GM12878 (cell line): Measurements from ENCODE around the gene PCBP1. TPM values are rescaled to one million over a fixed set of nuclear protein-coding genes. Genes with fewer than 3 reads are reported as not detected.

ENCODE experiments used
- ATAC-seq: fragments of 200-7000 bp; cut with Tn5 transposase; 3 replicates; pipeline ENCODE4 v1.9.1; 2020; ENCODE audit warnings: mild to moderate bottlenecking, moderate library complexity
- BruUV-seq: library from RNA; stranded (reverse); fragments of 400-500 nt; replicated peaks from 2 replicates; lab custom pipeline; 2021; lab: Mats Ljungman, UMichigan
- CTCF ChIA-PET: fragments of 300-600 bp; sonication (Branson Sonifier 250); formaldehyde crosslinking; extraction: SDS; loops from one replicate; lab custom pipeline; 2021; ENCODE audit warnings: inconsistent platforms; lab: Yijun Ruan, JAX
- POLR2A ChIA-PET: fragments of 350-600 bp; formaldehyde crosslinking; extraction: SDS; loops from one replicate; lab custom pipeline; 2021; ENCODE audit warnings: inconsistent platforms; lab: Charles Lee
- RAD21 ChIA-PET: fragments of 300-600 bp; sonication (Branson Sonifier 250); formaldehyde crosslinking; loops from one replicate; lab custom pipeline; 2023; ENCODE audit warnings: antibody characterized with exemption; ENCODE audit not compliant: unreplicated experiment; lab: Charles Lee
- SMC1A ChIA-PET: fragments of 300-600 bp; sonication (Branson Sonifier 250); formaldehyde crosslinking; loops from one replicate; lab custom pipeline; 2023; ENCODE audit not compliant: unreplicated experiment, uncharacterized antibody; lab: Charles Lee
- DNase-seq: peaks from one replicate; pipeline ENCODE4 v3.0.0-alpha.2; 2011; ENCODE audit warnings: low read depth, low spot score
- FAIRE-seq: peaks from 3 replicates; lab custom pipeline; 2011; peaks lifted over from hg19 to GRCh38; lab: Jason Lieb, UNC
- H2AFZ ChIP-seq: 2 replicates; pipeline ENCODE4 v1.6.0; 2011; ENCODE audit warnings: low read depth, low read length, control low read depth; ENCODE audit not compliant: control insufficient read depth
- H3K27ac ChIP-seq: 2 replicates; pipeline ENCODE4 v1.5.1; 2011; ENCODE audit warnings: control low read depth; ENCODE audit not compliant: control insufficient read depth, insufficient read depth
- H3K27me3 ChIP-seq, 2 experiments: replicated peaks in 1 of 2; 2 replicates each; pipeline versions ENCODE4 v1.6.0 to v1.6.1; 2011; ENCODE audit warnings: low read length in 1 of 2; ENCODE audit not compliant: control insufficient read depth in 2 of 2, insufficient read depth in 2 of 2
- H3K36me3 ChIP-seq, 2 experiments: 2 replicates each; pipeline ENCODE4 v1.5.1; 2011; ENCODE audit warnings: low read length in 1 of 2; ENCODE audit not compliant: control insufficient read depth in 2 of 2, insufficient read depth in 2 of 2
- H3K4me1 ChIP-seq: 2 replicates; pipeline ENCODE4 v1.6.1; 2011; ENCODE audit warnings: mild to moderate bottlenecking, low read length, moderate library complexity, mixed read lengths; ENCODE audit not compliant: control insufficient read depth, insufficient read depth
- H3K4me2 ChIP-seq: 2 replicates; pipeline ENCODE4 v1.6.0; 2011; ENCODE audit warnings: control low read depth; ENCODE audit not compliant: control insufficient read depth, insufficient read depth
- H3K4me3 ChIP-seq: fragments of 200-600 bp; sonication (generic); 2 replicates; pipeline ENCODE4 v1.5.1; 2016
- H3K79me2 ChIP-seq: 2 replicates; pipeline ENCODE4 v1.6.0; 2011; ENCODE audit warnings: low read length; ENCODE audit not compliant: control insufficient read depth, insufficient read depth
- H3K9ac ChIP-seq: 2 replicates; pipeline ENCODE4 v1.8.0; 2011; ENCODE audit warnings: low read length, control low read depth, mixed read lengths; ENCODE audit not compliant: control insufficient read depth, insufficient read depth
- H3K9me3 ChIP-seq: replicated peaks from 3 replicates; pipeline ENCODE4 v1.5.1; 2011; ENCODE audit warnings: mild to moderate bottlenecking, low read length; ENCODE audit not compliant: control insufficient read depth, insufficient read depth
- H4K20me1 ChIP-seq: 2 replicates; pipeline ENCODE4 v1.6.0; 2011; ENCODE audit not compliant: control insufficient read depth, insufficient read depth
- BCL11A ChIP-seq: IDR thresholded peaks from 2 replicates; pipeline ENCODE4 v1.6.1; 2011; ENCODE audit warnings: low read depth, low read length
- CEBPB ChIP-seq, 2 experiments: fragments of 150-350 bp in 1 of 2; IDR thresholded peaks; 2 replicates each; pipeline ENCODE4 v1.6.1; 2012 to 2014; ENCODE audit warnings: low read depth in 2 of 2, low read length in 2 of 2, borderline replicate concordance in 1 of 2, inconsistent platforms in 1 of 2
- EED ChIP-seq: sonication (generic); IDR thresholded peaks from 2 replicates; pipeline ENCODE4 v1.6.1; 2016; ENCODE audit warnings: antibody characterized with exemption, low read depth
- ESRRA ChIP-seq: IDR thresholded peaks from 2 replicates; pipeline ENCODE4 v1.6.1; 2012; ENCODE audit warnings: mild to moderate bottlenecking, low read length, improper control_type of control experiment
- ETV6 ChIP-seq, 2 experiments: fragments of 450-650 bp in 1 of 2; IDR thresholded peaks in 1 of 2; conservative IDR thresholded peaks in 1 of 2; 2 replicates each; pipeline ENCODE4 v1.6.1; 2014; ENCODE audit warnings: antibody characterized with exemption in 1 of 2, borderline replicate concordance in 1 of 2, low read depth in 1 of 2, mild to moderate bottlenecking in 1 of 2, moderate library complexity in 1 of 2
- JUND ChIP-seq: IDR thresholded peaks from 2 replicates; pipeline ENCODE4 v1.6.1; 2012; ENCODE audit warnings: low read depth, mild to moderate bottlenecking, low read length, improper control_type of control experiment, moderate library complexity
- NFIC ChIP-seq: IDR thresholded peaks from 2 replicates; pipeline ENCODE4 v1.6.1; 2012; ENCODE audit warnings: low read depth, mild to moderate bottlenecking, inconsistent platforms, low read length, moderate library complexity
- RAD51 ChIP-seq: fragments of 450-650 bp; IDR thresholded peaks from 2 replicates; pipeline ENCODE4 v1.6.1; 2016; ENCODE audit warnings: moderate library complexity, mild to moderate bottlenecking, inconsistent platforms
- SIX5 ChIP-seq: IDR thresholded peaks from 2 replicates; pipeline ENCODE4 v1.6.1; 2011; ENCODE audit warnings: mild to moderate bottlenecking, low read depth, low read length, moderate library complexity; ENCODE audit not compliant: severe bottlenecking
- WRNIP1 ChIP-seq: IDR thresholded peaks from 2 replicates; pipeline ENCODE4 v1.6.1; 2011; ENCODE audit warnings: low read depth, low read length, improper control_type of control experiment, borderline replicate concordance
- ZNF274 ChIP-seq: IDR thresholded peaks from one replicate; pipeline ENCODE4 v1.8.0; 2011; ENCODE audit not compliant: insufficient read length, insufficient read depth
- ZNF384 ChIP-seq: IDR thresholded peaks from 2 replicates; pipeline ENCODE4 v1.6.1; 2012; ENCODE audit warnings: low read depth, mild to moderate bottlenecking, low read length, improper control_type of control experiment, borderline replicate concordance
- whole genome bisulfite sequencing: methylation state at CpG from one replicate; pipeline ENCODE4 v1.1.6; 2016; ENCODE audit warnings: low lambda C conversion rate; ENCODE audit not compliant: insufficient replicate concordance, insufficient coverage; ENCODE audit errors: missing lambda C conversion rate; 5-methylcytosine and 5-hydroxymethylcytosine counted together
- in situ Hi-C: fragments of 300-500 bp; cut with MboI; formaldehyde crosslinking; loops from 9 replicates; pipeline ENCODE4 v1.14.3; 2018; ENCODE audit warnings: mixed read lengths
- intact Hi-C: fragments of 100-400 bp; cut with micrococcal nuclease; formaldehyde crosslinking; loops from one replicate; pipeline ENCODE4 v1.14.2; 2022; ENCODE audit not compliant: unreplicated experiment
- polyA plus RNA-seq, 11 experiments: library from polyadenylated mRNA; depleted of rRNA in 4 of 11; unstranded in 6 of 11; stranded (reverse) in 5 of 11; fragments of >200 nt; fragmentation: Nextera tagmentation in 4 of 11; fragmentation: Illumina TruSeq in 1 of 11; extraction: Ambion mirVana in 4 of 11; extraction: Trizol in 1 of 11; gene quantifications; 1 replicate in 1 of 11; 2 replicates in 10 of 11; pipeline versions ENCODE4 v1.2.1 to v1.2.3, GENCODE V29; 2011 to 2016; ENCODE audit warnings: inconsistent platforms in 2 of 11, missing spikeins in 2 of 11, low read depth in 1 of 11
- total RNA-seq, 4 experiments: library from RNA; depleted of rRNA in 3 of 4; stranded (reverse); fragments of >200 nt in 3 of 4; fragmentation: Illumina TruSeq in 1 of 4; extraction: Trizol in 1 of 4; gene quantifications; 2 replicates each; pipeline versions ENCODE4 v1.2.1 to v1.2.3, GENCODE V29; 2013 to 2021
- TF ChIP-seq, protein P1 (sequence below): fragments of 450-650 bp; IDR thresholded peaks from 2 replicates; pipeline ENCODE4 v1.6.1; 2017; ENCODE audit warnings: mild to moderate bottlenecking, low read depth, inconsistent platforms; ENCODE audit not compliant: poor library complexity, severe bottlenecking
- TF ChIP-seq, protein P2 (sequence below): fragments of 450-650 bp; IDR thresholded peaks from 2 replicates; pipeline ENCODE4 v1.6.1; 2016; ENCODE audit warnings: mild to moderate bottlenecking
- TF ChIP-seq, protein P3 (sequence below): fragments of 450-650 bp; IDR thresholded peaks from 2 replicates; pipeline ENCODE4 v1.6.1; 2017; ENCODE audit warnings: mild to moderate bottlenecking, moderate library complexity

PCBP1 gene
- total and polyA plus RNA-seq, 10 of the 15 experiments (the other 5 are each of a cell fraction or from before 2014, with no cell fraction given) = 24.4 to 494 (median 130) TPM

DNA sequence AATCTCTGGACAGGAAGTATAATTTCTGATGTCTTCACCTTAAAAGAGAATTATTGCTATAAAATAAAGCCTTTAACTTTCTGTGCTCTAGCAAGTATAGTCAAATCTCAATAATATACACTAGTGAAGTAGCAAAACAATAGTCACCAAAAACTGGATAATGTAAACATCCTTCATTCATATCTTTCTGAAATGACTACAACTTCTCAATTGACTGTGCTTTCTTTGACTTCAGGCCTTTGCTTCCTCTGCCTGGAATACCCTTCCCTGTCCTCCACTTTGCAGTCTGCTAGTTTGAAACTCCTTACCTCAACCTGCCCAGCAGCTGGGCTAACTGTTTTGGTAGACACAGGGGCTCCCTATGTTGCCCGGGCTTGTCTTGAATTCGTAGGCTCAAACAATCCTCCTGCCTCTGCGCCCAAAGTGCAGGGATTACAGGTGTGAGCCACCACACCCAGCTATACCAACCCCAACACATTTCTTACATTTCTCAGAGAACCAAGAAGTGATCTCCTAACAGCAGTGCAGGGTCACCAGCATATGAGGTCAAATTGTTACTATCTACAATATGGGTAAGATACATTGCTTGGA, 6.6 kb upstream of the PCBP1 start (continued):
- TF ChIP-seq, protein P1, sequence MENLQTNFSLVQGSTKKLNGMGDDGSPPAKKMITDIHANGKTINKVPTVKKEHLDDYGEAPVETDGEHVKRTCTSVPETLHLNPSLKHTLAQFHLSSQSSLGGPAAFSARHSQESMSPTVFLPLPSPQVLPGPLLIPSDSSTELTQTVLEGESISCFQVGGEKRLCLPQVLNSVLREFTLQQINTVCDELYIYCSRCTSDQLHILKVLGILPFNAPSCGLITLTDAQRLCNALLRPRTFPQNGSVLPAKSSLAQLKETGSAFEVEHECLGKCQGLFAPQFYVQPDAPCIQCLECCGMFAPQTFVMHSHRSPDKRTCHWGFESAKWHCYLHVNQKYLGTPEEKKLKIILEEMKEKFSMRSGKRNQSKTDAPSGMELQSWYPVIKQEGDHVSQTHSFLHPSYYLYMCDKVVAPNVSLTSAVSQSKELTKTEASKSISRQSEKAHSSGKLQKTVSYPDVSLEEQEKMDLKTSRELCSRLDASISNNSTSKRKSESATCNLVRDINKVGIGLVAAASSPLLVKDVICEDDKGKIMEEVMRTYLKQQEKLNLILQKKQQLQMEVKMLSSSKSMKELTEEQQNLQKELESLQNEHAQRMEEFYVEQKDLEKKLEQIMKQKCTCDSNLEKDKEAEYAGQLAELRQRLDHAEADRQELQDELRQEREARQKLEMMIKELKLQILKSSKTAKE = no peak
- no peak for TF ChIP-seq SIX5
- TF ChIP-seq NFIC = no peak
- TF ChIP-seq BCL11A = no peak
- no peak for TF ChIP-seq RAD51
- TF ChIP-seq, protein P2, sequence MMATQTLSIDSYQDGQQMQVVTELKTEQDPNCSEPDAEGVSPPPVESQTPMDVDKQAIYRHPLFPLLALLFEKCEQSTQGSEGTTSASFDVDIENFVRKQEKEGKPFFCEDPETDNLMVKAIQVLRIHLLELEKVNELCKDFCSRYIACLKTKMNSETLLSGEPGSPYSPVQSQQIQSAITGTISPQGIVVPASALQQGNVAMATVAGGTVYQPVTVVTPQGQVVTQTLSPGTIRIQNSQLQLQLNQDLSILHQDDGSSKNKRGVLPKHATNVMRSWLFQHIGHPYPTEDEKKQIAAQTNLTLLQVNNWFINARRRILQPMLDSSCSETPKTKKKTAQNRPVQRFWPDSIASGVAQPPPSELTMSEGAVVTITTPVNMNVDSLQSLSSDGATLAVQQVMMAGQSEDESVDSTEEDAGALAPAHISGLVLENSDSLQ = no peak
- TF ChIP-seq, all 136 proteins: peak for 0

DNA sequence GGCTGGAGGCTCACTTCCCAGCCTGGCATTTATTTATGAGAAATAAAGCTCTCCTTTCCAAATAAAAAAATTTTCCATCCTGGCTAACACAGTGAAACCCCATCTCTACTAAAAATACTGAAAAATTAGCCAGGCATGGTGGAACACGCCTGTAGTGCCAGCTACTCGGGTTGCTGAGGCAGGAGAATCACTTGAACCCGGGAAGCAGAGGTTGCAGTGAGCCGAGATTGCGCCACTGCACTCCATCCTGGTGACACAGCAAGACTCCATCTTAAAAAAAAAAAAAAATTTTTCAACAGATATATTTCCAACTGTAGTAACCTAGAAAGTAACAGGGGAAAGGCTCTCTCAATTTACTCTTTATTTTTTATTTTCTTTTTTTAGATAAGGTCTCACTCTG, 6.1 kb upstream of the PCBP1 start:
- Histone ChIP-seq H3K4me2 (peak overlapping the region; percentile 34; the same call in 1 of the 2 replicates), H3K4me1 (peaks cover 34% of the 10 kb centered on the region), H2AFZ (no peak overlapping the region), H3K9ac (no peak overlapping the region), H4K20me1 (no peaks in the 10 kb centered on the region), H3K9me3 (no peaks in the 10 kb centered on the region), H3K4me3 (no peak overlapping the region), H3K79me2 (peaks cover 45% of the 10 kb centered on the region), H3K36me3 (peaks cover 5 to 24% of the 10 kb centered on the region in 2 experiments), H3K27me3 (no peaks in the 10 kb centered on the region), H3K27ac (peak overlapping the region; percentile 47; the same call in 1 of the 2 replicates)
- POLR2A ChIA-PET = interaction anchor here (0.7 to 13.4 kb wide), 11 partner anchors 11 to 431 kb away, joined by 3 to 187 read pairs (median 38); partner anchors contain the start of gene MXD1
- intact Hi-C loops = no loop called here
- ATAC-seq (no peak), FAIRE-seq (no peak), DNase-seq (no peak)
- in situ Hi-C loops = no loop called here
- no TSS peak for BruUV-seq
- 99% methylated on average over 5 of the region's 5 CpGs for WGBS
- RAD21 ChIA-PET = interaction anchor here (1.3 to 10.7 kb wide), 5 partner anchors 11 to 167 kb away, joined by 4 to 181 read pairs (median 86); partner anchors contain the start of gene MXD1
- SMC1A ChIA-PET = interaction anchor here (1.7 to 9.8 kb wide), 5 partner anchors 10 to 167 kb away, joined by 4 to 170 read pairs (median 82); partner anchors contain the start of gene MXD1
- CTCF ChIA-PET = interaction anchor here (1.2 to 8.6 kb wide), 5 partner anchors 11 to 168 kb away, joined by 3 to 119 read pairs (median 30); partner anchors contain the start of gene MXD1
- TF ChIP-seq JUND (no peak), WRNIP1 (no peak), CEBPB (IDR thresholded peaks at IDR 0.05; ENCODE audit: borderline replicate concordance in 1 of 2, low read depth in 2 of 2, low read length in 2 of 2) (no peak), ZNF384 (no peak), ESRRA (no peak), ZNF274 (no peak), ETV6 (conservative IDR thresholded peaks at IDR 0.05 in 1 of 2, IDR thresholded peaks at IDR 0.05 in 1 of 2; ENCODE audit: borderline replicate concordance in 1 of 2, low read depth in 1 of 2) (no peak), EED (no peak)
- TF ChIP-seq, protein P3, sequence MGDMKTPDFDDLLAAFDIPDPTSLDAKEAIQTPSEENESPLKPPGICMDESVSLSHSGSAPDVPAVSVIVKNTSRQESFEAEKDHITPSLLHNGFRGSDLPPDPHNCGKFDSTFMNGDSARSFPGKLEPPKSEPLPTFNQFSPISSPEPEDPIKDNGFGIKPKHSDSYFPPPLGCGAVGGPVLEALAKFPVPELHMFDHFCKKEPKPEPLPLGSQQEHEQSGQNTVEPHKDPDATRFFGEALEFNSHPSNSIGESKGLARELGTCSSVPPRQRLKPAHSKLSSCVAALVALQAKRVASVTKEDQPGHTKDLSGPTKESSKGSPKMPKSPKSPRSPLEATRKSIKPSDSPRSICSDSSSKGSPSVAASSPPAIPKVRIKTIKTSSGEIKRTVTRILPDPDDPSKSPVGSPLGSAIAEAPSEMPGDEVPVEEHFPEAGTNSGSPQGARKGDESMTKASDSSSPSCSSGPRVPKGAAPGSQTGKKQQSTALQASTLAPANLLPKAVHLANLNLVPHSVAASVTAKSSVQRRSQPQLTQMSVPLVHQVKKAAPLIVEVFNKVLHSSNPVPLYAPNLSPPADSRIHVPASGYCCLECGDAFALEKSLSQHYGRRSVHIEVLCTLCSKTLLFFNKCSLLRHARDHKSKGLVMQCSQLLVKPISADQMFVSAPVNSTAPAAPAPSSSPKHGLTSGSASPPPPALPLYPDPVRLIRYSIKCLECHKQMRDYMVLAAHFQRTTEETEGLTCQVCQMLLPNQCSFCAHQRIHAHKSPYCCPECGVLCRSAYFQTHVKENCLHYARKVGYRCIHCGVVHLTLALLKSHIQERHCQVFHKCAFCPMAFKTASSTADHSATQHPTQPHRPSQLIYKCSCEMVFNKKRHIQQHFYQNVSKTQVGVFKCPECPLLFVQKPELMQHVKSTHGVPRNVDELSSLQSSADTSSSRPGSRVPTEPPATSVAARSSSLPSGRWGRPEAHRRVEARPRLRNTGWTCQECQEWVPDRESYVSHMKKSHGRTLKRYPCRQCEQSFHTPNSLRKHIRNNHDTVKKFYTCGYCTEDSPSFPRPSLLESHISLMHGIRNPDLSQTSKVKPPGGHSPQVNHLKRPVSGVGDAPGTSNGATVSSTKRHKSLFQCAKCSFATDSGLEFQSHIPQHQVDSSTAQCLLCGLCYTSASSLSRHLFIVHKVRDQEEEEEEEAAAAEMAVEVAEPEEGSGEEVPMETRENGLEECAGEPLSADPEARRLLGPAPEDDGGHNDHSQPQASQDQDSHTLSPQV = no peak
